Neuronal stem cell (in vitro differentiated cells): ENCODE results near the gene SKP2.

Experiments used
- DNase-seq: peaks from one replicate; pipeline ENCODE4 v3.0.0-alpha.2; 2013; ENCODE audit warnings: low spot score
- H2AFZ ChIP-seq: one replicate; pipeline ENCODE4 v1.6.1; 2013; ENCODE audit warnings: mild to moderate bottlenecking, low read length, inconsistent platforms
- H2AK5ac ChIP-seq: 2 replicates; pipeline ENCODE4 v1.6.1; 2013; ENCODE audit warnings: low read depth, mild to moderate bottlenecking, inconsistent platforms, low read length, moderate library complexity, mixed read lengths
- H2BK120ac ChIP-seq: 2 replicates; pipeline ENCODE4 v1.6.1; 2013; ENCODE audit warnings: low read depth, mild to moderate bottlenecking, inconsistent platforms, low read length, moderate library complexity, mixed read lengths
- H2BK12ac ChIP-seq: one replicate; pipeline ENCODE4 v1.6.1; 2013; ENCODE audit warnings: low read length, inconsistent platforms
- H2BK15ac ChIP-seq: 2 replicates; pipeline ENCODE4 v1.6.1; 2013; ENCODE audit warnings: mild to moderate bottlenecking, low read length, inconsistent platforms, mixed read lengths
- H2BK5ac ChIP-seq: one replicate; pipeline ENCODE4 v1.6.1; 2013; ENCODE audit warnings: inconsistent platforms, mild to moderate bottlenecking, low read length, moderate library complexity
- H3K14ac ChIP-seq: one replicate; pipeline ENCODE4 v1.6.1; 2013; ENCODE audit warnings: low read length, inconsistent platforms
- H3K18ac ChIP-seq: 2 replicates; pipeline ENCODE4 v1.6.1; 2013; ENCODE audit warnings: low read length, inconsistent platforms
- H3K23ac ChIP-seq: 2 replicates; pipeline ENCODE4 v1.6.1; 2013; ENCODE audit warnings: low read depth, mild to moderate bottlenecking, mixed read lengths, low read length, inconsistent platforms; ENCODE audit not compliant: poor library complexity
- H3K27ac ChIP-seq: replicated peaks from 3 replicates; pipeline ENCODE4 v1.5.1; 2013; ENCODE audit warnings: low read length, inconsistent platforms
- H3K27me3 ChIP-seq, 3 experiments: 2 replicates each; pipeline ENCODE4 v1.6.1; 2013; ENCODE audit warnings: low read length in 3 of 3, mild to moderate bottlenecking in 2 of 3, inconsistent platforms in 1 of 3, low read depth in 1 of 3, mixed read lengths in 1 of 3, moderate library complexity in 1 of 3; ENCODE audit not compliant: control insufficient read depth in 3 of 3, insufficient read depth in 3 of 3
- H3K36me3 ChIP-seq, 2 donors: replicated peaks in 1 of 2; 2 replicates each; pipeline ENCODE4 v1.6.1; 2013; ENCODE audit warnings: low read length in 2 of 2; ENCODE audit not compliant: control insufficient read depth in 2 of 2, insufficient read depth in 2 of 2
- H3K4ac ChIP-seq: 2 replicates; pipeline ENCODE4 v1.6.1; 2013; ENCODE audit warnings: inconsistent platforms, mild to moderate bottlenecking, low read length, moderate library complexity
- H3K4me1 ChIP-seq, 2 donors: 1 replicate in 1 of 2; 2 replicates in 1 of 2; pipeline ENCODE4 v1.6.1; 2013; ENCODE audit warnings: low read length in 2 of 2, low read depth in 1 of 2; ENCODE audit not compliant: control insufficient read depth in 2 of 2, insufficient read depth in 1 of 2
- H3K4me2 ChIP-seq: one replicate; pipeline ENCODE4 v1.6.1; 2013; ENCODE audit warnings: mild to moderate bottlenecking, low read length, inconsistent platforms; ENCODE audit not compliant: insufficient read depth, poor library complexity, severe bottlenecking
- H3K4me3 ChIP-seq, 2 donors: 2 replicates each; pipeline ENCODE4 v1.5.1; 2013; ENCODE audit warnings: low read length in 2 of 2, mild to moderate bottlenecking in 2 of 2, inconsistent platforms in 1 of 2, moderate library complexity in 1 of 2
- H3K79me1 ChIP-seq: one replicate; pipeline ENCODE4 v1.6.1; 2013; ENCODE audit warnings: low read depth, mild to moderate bottlenecking, inconsistent platforms, low read length, moderate library complexity
- H3K9ac ChIP-seq: one replicate; pipeline ENCODE4 v1.6.1; 2013; ENCODE audit warnings: mild to moderate bottlenecking, low read depth, low read length, inconsistent platforms; ENCODE audit not compliant: poor library complexity
- H3K9me3 ChIP-seq, 2 donors: replicated peaks in 1 of 2; 2 replicates each; pipeline versions ENCODE3 to v1.6.1; 2013; ENCODE audit warnings: low read length in 2 of 2, mild to moderate bottlenecking in 2 of 2, inconsistent platforms in 1 of 2, low read depth in 1 of 2, mixed read lengths in 1 of 2, moderate library complexity in 1 of 2; ENCODE audit not compliant: control insufficient read depth in 2 of 2, insufficient read depth in 1 of 2
- H4K8ac ChIP-seq: one replicate; pipeline ENCODE4 v1.6.1; 2013; ENCODE audit warnings: low read depth, mild to moderate bottlenecking, inconsistent platforms, low read length, moderate library complexity
- H4K91ac ChIP-seq: one replicate; pipeline ENCODE4 v1.6.1; 2013; ENCODE audit warnings: low read length, low read depth, mild to moderate bottlenecking, inconsistent platforms; ENCODE audit not compliant: poor library complexity
- WGBS, 2 donors: extraction: QIAGEN DNeasy Blood & Tissue Kit; methylation state at CpG; one replicate each; pipeline ENCODE4 v1.1.7; 2013; ENCODE audit warnings: missing lambda C conversion rate in 2 of 2, mixed read lengths in 1 of 2; ENCODE audit not compliant: insufficient read length in 2 of 2, insufficient replicate concordance in 1 of 2; ENCODE audit errors: extremely low coverage in 2 of 2; 5-methylcytosine and 5-hydroxymethylcytosine counted together

SKP2 gene

DNA sequence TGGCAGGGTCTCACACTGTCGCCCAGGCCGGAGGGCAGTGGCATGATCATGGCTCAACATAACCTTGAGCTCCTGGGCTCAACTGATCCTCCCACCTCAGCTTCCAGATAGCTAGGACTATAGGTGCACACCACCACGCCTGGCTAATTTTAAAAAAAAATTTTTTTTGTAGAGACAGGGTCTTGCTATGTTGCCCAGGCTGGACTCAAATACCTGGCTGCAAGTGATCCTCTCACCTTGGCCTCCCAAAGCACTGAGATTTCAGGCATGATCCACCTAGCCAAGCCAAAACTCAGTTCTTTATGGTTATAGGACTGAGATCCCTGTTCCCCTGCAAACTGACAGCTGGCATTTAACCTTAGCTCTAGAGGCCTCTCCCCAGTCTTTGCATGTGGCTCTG is 5.5 kb upstream of the SKP2 start:
- Histone ChIP-seq H3K14ac (no peak overlapping the region), H4K91ac (no peak overlapping the region), H3K27ac (no peak overlapping the region), H3K27me3 (no peaks in the 10 kb centered on the region), H3K4me1 (peaks cover 0 to 2% of the 10 kb centered on the region in 2 donors), H2BK15ac (no peak overlapping the region), H3K9ac (no peak overlapping the region), H3K4me2 (no peak overlapping the region), H4K8ac (no peak overlapping the region), H2AFZ (no peak overlapping the region), H3K36me3 (no peaks in the 10 kb centered on the region), H2BK5ac (no peak overlapping the region), H3K4ac (no peak overlapping the region), H2BK12ac (no peak overlapping the region), H3K4me3 (no peak overlapping the region), H3K23ac (no peak overlapping the region), H2AK5ac (no peak overlapping the region), H2BK120ac (no peak overlapping the region), H3K18ac (no peak overlapping the region), H3K79me1 (no peaks in the 10 kb centered on the region), H3K9me3 (no peaks in the 10 kb centered on the region)
- DNase-seq = no peak
- WGBS, 2 donors = no CpG with 5 or more reads among the region's 3 CpGs

DNA sequence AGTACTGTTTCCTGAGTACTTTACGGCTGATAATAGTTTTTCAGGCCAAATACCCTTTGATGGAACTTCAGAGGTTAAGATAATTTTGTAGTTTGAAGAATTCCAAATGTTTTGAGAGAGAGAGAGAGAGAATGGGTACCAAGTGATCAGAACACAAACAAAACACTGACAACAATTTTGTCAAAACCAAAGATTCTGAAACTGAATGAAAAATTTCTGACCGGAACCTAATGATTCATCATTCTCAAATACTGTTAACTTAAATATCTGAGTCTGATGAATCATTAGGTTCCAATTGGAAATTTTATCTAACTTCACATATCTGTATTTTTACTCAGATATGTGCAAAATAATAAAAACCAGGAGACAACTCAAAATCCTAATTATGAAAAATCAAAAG is 4.2 kb upstream of the SKP2 start:
- Histone ChIP-seq H2BK15ac (no peak overlapping the region), H2BK5ac (no peak overlapping the region), H2BK120ac (no peak overlapping the region), H3K4me2 (no peak overlapping the region), H2AFZ (no peak overlapping the region), H3K4ac (no peak overlapping the region), H4K8ac (no peak overlapping the region), H3K27ac (no peak overlapping the region), H3K23ac (no peak overlapping the region), H3K36me3 (peaks cover 0 to under 1% of the 10 kb centered on the region in 2 donors), H3K9ac (no peak overlapping the region), H2AK5ac (no peak overlapping the region), H3K18ac (no peak overlapping the region), H2BK12ac (no peak overlapping the region), H3K27me3 (no peaks in the 10 kb centered on the region), H4K91ac (no peak overlapping the region), H3K9me3 (no peaks in the 10 kb centered on the region), H3K79me1 (no peaks in the 10 kb centered on the region), H3K14ac (no peak overlapping the region), H3K4me1 (peaks cover 0 to 3% of the 10 kb centered on the region in 2 donors), H3K4me3 (no peak overlapping the region)
- DNase-seq = no peak
- no CpG with 5 or more reads among the region's 2 CpGs for WGBS, 2 donors

DNA sequence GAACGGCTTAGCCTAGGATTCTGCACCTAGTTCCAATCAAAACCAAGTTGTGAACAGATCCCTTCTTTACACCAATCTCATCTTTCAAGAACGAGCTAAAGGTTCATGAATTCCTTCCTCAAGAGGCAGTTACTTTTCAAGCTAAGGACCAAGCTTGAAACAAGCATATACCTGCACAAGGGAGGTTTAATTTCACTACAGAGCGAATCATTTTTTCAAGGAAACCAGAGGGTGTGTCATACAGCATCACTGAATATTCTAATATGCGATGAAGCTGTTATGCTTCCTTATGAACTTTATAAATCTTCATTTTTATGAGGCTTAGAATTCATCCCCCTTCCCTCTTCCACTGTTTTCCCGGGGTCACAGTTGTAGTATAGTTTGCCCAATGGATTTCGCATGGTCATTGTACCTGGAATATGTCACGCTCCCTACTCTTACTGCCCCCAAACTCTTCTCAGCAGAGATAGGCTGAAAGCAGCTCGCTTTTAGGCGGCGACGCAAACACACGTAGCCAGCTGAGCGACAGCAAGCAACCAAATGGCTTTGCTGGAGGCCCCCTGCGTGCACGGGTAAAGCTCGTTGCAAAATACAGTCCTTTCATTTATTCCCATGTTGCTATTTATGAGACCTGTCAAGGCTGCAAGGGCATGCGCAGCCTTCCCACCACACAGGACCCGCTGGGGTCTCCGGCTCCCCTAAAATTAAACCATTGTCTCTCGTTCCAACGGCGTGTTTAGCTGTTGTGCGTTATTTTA is 1.1 kb upstream of the SKP2 start:
- peak overlapping the region; percentile 72 for H3K4me2 ChIP-seq
- H3K79me1 ChIP-seq = no peaks in the 10 kb centered on the region
- peaks cover 0 to 4% of the 10 kb centered on the region in 2 donors for H3K4me1 ChIP-seq
- peak overlapping the region; percentile 16 for H3K9ac ChIP-seq
- peak; percentile 21 for DNase-seq
- no peak overlapping the region for H4K8ac ChIP-seq
- H3K14ac ChIP-seq = no peak overlapping the region
- H3K36me3 ChIP-seq = peaks cover 3 to 33% of the 10 kb centered on the region in 2 donors
- H2BK15ac ChIP-seq = no peak overlapping the region
- no peaks in the 10 kb centered on the region for H3K27me3 ChIP-seq
- no peaks in the 10 kb centered on the region for H3K9me3 ChIP-seq
- no peak overlapping the region for H3K23ac ChIP-seq
- no CpG with 5 or more reads among the region's 23 CpGs for WGBS, 2 donors
- no peak overlapping the region for H2BK12ac ChIP-seq
- H3K18ac ChIP-seq = no peak overlapping the region
- H3K27ac ChIP-seq = no peak overlapping the region
- no peak overlapping the region for H2BK5ac ChIP-seq
- H2AK5ac ChIP-seq = no peak overlapping the region
- H3K4me3 ChIP-seq = peak overlapping the region; percentile 79 to 97
- no peak overlapping the region for H4K91ac ChIP-seq
- H2AFZ ChIP-seq = peak overlapping the region; percentile 97
- no peak overlapping the region for H2BK120ac ChIP-seq
- H3K4ac ChIP-seq = no peak overlapping the region

DNA sequence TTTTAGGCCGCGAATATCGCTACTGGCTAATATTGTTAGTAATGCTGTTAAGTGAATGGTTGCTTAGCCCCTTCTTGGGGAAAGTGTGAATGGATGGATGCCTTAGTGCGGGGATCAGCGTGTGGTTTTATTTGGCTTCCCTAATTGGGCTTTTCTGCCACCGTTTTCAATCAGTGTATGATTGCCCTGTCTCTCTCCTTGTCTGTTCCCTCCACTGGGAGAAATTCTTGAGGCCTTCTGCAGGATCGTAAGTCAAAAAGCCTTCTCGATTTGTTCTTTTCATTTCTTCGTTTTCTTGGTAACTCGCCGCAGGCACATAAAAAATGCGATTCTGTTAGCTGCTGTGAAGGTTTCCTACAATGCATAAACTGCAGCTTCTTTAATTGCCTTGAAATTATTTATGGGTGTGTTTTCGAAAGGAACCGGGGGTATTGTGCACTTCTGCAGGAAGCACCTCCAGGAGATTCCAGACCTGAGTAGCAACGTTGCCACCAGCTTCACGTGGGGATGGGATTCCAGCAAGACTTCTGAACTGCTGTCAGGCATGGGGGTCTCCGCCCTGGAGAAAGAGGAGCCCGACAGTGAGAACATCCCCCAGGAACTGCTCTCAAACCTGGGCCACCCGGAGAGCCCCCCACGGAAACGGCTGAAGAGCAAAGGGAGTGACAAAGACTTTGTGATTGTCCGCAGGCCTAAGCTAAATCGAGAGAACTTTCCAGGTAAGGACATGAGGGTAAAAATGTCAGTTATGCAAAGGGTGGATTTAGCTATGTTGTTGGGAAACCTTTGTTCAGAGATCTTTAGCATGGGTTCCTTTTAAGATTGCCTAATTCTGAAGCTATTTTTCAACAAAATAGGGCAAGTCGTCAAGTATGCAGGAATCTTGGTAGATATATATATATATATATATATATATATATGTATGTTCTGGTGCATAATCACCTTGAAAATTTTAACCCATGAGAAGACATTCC is 700 bp downstream of the SKP2 start:
- Histone ChIP-seq H2BK120ac (no peak overlapping the region), H3K27me3 (no peaks in the 10 kb centered on the region), H2BK12ac (no peak overlapping the region), H3K27ac (no peak overlapping the region), H2BK5ac (no peak overlapping the region), H3K4me1 (peaks cover 1 to 4% of the 10 kb centered on the region in 2 donors), H2AFZ (peak overlapping the region; percentile 97), H3K9ac (no peak overlapping the region), H3K36me3 (peaks cover 5 to 50% of the 10 kb centered on the region in 2 donors), H3K9me3 (no peaks in the 10 kb centered on the region), H2BK15ac (no peak overlapping the region), H4K91ac (no peak overlapping the region), H3K4me3 (peak overlapping the region; percentile 79 to 84), H3K4me2 (peak overlapping the region; percentile 38), H2AK5ac (no peak overlapping the region), H3K23ac (no peak overlapping the region), H3K4ac (no peak overlapping the region), H3K18ac (no peak overlapping the region), H3K14ac (no peak overlapping the region), H3K79me1 (no peaks in the 10 kb centered on the region), H4K8ac (no peak overlapping the region)
- no peak for DNase-seq
- no CpG with 5 or more reads among the region's 24 CpGs for WGBS, 2 donors
